ENCODE data around the gene GPR143.

The GPR143 gene

GRCh38 chrX:9706421-9706820 is 59.2 kb downstream of the GPR143 start:
- no peak for DNase-seq

- no peak for DNase-seq
These were observed 60.7 kb downstream of the GPR143 start for GRCh38 chrX:9704876-9705465.

DNA sequence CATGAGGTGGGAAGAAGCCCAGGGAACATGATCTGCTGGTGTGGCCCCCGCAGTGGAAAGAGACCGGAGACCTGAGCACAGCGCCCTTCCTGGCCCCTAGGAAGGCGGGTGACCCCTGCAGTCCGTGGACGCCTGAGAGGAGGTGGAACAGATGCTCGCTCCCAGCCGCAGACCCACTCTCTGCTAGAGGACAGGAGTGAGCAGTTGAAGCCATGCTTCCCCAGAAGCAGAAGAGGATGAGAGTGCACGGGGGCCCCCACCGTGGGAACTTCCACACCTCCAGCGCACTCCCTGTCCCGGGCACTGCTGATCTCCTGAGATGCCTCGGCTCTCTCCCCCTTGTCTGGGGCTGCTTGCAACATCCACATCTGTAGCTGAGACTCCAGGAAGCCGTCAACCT is 62.2 kb downstream of the GPR143 start:
- DNase-seq = no peak

GRCh38 chrX:9701790-9702189 is 63.9 kb downstream of the GPR143 start:
- DNase-seq = no peak

GRCh38 chrX:9700555-9700954 is 65.1 kb downstream of the GPR143 start:
- no peak for DNase-seq

DNA sequence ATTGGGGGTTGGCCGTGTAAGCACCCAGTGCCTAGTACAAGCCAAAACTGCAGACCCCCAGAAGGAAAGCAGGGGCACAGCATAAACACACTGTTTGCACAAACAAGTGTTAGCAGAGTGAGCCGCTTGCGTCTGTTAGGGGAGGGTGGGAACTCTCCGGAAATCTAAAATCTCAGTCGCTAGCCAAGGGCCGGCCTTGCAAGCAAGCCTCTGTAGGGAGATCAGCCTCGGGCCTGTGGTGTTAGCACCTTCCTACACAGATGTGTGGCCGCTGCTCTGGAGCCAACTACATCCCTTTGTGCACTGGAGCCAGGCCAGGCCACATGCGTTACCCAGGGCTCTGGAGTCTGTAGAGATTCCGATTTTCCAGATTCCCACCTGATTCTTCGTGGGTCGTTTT is 67.1 kb downstream of the GPR143 start:
- no peak for DNase-seq

DNA sequence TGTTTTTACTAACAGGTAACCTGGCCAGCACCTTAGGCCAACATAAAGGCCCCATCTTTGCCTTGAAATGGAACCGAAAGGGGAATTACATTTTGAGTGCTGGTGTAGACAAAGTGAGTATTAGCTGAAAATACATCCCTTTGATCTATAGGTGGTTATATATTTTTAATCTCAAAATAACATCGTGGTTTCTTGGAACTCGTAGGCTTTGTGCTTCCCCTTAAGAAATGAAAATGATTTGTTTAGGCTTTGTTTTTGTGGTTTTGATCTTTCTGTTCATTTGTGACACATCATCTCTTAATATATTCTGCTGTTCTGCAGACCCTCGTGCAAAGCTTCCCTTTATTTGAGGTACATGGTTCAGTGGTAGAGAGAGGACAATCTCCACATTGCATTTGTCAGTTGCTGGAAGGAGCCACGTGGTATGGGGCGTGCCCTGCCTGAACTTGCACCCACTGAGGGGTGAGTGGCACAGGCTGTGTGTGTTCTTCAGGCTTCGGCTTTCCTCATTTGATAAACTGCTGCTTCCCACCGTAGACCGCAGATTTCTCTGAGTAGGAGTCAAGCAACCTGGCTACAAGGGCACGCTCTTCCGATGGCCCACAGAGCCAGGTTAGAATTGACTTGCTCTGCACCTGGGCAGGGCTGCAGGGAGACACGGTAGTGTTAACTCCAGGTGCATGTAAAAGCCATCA is 72.2 kb downstream of the GPR143 start:
- DNase-seq = no peak

GRCh38 chrX:9690046-9690445 is 75.6 kb downstream of the GPR143 start:
- no peak for DNase-seq

GRCh38 chrX:9688833-9689232 is 76.8 kb downstream of the GPR143 start:
- DNase-seq = no peak

- no peak for DNase-seq
These were observed 77.7 kb downstream of the GPR143 start for GRCh38 chrX:9687899-9688298.

DNA sequence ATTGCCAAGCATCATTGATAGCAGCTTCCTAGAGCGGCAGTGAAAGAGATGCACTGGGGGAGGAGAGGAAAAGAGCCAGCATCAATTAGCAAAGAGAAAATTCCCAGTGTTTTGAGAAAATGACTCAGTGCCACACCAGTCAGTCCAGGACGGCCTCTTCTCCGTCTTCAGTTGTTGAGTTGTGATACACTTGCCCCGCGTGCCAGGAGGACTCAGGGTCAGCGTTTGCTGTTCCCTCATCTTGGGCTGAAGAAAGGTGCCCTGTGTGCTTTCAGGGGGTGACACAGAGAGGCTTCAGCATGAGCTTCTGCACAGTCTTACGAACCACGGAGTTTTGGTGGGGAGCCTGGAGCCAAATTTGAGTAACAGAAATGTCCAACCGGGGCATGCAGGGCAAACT is 82.3 kb downstream of the GPR143 start:
- DNase-seq = no peak

DNA sequence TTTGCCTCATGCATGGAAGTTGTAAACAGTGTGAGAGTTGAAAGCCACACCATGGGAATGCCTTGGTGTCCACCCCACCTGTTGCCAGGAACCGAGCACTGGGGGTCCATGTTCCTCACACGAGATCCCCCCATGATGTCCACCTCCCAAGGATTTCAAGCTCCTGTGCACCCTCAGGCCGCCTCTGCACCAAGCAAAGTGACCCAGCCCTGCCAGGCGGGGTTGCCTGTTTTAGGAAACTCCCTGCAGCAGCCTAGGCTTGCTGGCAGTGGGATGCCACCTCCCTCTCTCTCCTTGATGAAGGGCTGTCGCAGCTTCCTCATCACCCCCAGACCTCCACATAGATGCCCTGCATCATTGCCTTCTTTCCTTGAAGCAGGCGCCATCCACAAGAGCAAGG is 82.8 kb downstream of the GPR143 start:
- no peak for DNase-seq

DNA sequence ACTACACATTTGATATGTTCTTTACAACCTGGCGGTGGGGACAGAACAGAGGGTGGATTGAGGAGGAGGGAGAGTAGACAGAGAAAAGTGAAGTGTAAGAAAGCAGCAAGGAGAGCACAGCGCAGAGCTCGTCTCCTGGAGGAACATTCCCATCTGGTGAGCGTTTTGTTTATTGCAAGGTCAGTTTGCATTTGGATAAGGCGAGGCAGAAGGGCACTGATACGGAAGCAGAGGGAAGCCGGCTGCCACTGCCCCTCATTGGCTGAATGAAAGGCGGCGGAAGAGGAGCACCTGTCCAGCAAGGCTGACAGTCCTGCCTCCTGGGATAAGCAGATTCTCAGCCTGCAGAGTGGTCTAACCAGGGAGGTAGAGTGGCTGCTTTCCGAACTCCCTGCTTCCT is 83.2 kb downstream of the GPR143 start:
- DNase-seq = no peak

- DNase-seq = no peak
These were observed 84.2 kb downstream of the GPR143 start for GRCh38 chrX:9681422-9681821.

DNA sequence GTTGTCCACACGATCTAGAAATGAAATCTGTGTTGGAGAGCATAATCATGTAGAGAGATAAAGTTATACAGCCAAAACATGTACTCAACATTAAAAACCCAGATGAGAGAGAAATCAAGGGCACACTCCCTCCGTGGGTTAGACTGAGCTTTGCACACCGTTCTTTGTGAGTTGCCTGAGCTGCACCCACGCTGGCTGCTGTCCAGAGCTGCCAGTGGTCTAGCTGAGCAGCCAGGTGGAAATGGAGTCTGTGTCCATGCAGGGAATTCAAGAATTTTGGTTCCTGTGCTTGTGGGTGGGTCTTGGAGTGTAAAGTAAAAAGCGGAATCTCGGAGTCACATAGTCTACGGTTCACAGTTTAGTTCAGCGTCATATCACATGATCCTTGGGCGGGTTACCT is 84.6 kb downstream of the GPR143 start:
- DNase-seq = no peak

DNA sequence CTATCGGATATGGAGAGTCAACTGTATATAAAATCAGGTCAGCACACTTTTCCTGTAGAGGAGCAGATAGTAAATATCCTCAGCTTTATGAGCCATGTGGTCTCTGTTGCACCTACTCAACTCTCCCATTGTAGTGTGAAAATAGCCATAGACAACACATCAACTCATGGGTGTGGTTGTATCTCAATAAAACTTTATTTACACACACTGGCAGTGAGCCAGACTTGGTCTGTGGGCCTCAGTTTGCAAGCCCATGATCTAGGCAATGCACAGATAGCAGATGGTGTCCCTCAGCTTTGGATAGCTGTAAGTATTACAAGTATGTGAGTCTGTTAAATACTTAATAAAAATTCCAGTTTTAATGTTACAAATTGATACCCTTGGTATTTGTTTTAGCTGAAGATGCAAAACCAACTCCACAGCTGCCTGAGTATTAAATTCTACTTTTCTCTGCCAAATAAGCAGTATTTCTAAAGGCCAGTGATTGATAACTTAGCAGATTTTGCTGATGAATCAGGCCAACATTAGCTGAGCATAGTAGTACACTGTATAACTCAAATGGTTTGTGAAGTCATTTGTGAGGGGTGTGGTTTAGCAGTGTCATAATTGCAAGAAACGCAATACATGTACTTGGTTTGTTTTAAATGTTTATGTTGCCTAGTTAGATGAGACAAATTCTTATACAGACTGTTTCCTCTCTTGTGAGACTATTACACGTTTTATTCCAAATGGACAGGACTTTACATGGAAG is 87.3 kb downstream of the GPR143 start:
- DNase-seq = no peak

- no peak for DNase-seq
These were observed 88.4 kb downstream of the GPR143 start for GRCh38 chrX:9677098-9677739.

DNA sequence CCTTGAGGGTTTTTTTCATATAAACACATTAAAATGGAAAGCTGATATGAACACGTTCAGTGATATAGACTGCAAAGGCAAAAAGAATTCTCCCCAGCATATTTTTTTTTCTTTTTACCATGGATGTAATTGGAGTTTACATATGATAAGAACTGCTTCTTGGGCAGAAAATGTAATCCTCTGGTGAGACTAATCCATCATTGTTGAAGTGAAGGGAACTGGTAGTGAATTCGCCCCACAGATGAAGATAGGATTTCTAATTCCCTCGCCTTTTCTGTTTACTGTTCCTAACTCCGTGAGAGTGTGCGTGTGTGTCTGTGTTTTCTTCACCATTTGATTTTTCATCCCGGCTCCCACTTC is 88.9 kb downstream of the GPR143 start:
- no peak for DNase-seq

GRCh38 chrX:9676306-9676705 is 89.3 kb downstream of the GPR143 start:
- no peak for DNase-seq

Measured in activated T-cell treated with anti-CD3 and anti-CD28 coated beads, Interleukin-2, amount 50 U/mL, for 1 hour (primary cell).